Measurements from ENCODE around the gene ZNF652.

The ZNF652 gene

GRCh38 chr17:49249890-49250522, 112.0 kb downstream of the ZNF652 start:
- no peak overlapping the region for H2AFZ ChIP-seq (ENCODE audit: low read length)
- no peak overlapping the region for H3K27ac ChIP-seq (ENCODE audit: low read length)
- H3K9ac ChIP-seq (ENCODE audit: low read length), result no peak overlapping the region
- H3K27me3 ChIP-seq (replicated peaks; ENCODE audit: insufficient read depth, low read length), result peaks cover 16% of the 10 kb centered on the region; the same call in 1 of the 2 replicates
- H3F3A ChIP-seq (ENCODE audit: insufficient read depth, low read length), result no peaks in the 10 kb centered on the region
- H3K4me3 ChIP-seq (ENCODE audit: low read length), result no peak overlapping the region
- no peaks in the 10 kb centered on the region for H3K79me2 ChIP-seq (ENCODE audit: low read length)
- H3K36me3 ChIP-seq (replicated peaks; ENCODE audit: insufficient read depth, low read length), result no peaks in the 10 kb centered on the region
- H3K4me2 ChIP-seq (ENCODE audit: low read depth, low read length), result no peak overlapping the region
- H3K9me3 ChIP-seq (replicated peaks; ENCODE audit: insufficient read depth, low read length), result no peaks in the 10 kb centered on the region
- TF ChIP-seq EZH2phosphoT487 (IDR thresholded peaks at IDR 0.05; ENCODE audit: low read length) (no peak), EZH2 (optimal IDR thresholded peaks at IDR 0.05; ENCODE audit: low read depth, low read length) (no peak), CTCF (IDR thresholded peaks at IDR 0.05; ENCODE audit: low read length) (no peak)
- no peaks in the 10 kb centered on the region for H3K4me1 ChIP-seq (ENCODE audit: low read length)
- no peaks in the 10 kb centered on the region for H4K20me1 ChIP-seq (ENCODE audit: insufficient read depth, low read length)
- DNase-seq, result no peak
- H3K9me2 ChIP-seq (replicated peaks; ENCODE audit: insufficient read depth, low read length), result no peaks in the 10 kb centered on the region

GRCh38 chr17:49249292-49249794, 112.7 kb downstream of the ZNF652 start:
- no peak for TF ChIP-seq CTCF (IDR thresholded peaks at IDR 0.05; ENCODE audit: low read length)
- no peak for TF ChIP-seq EZH2phosphoT487 (IDR thresholded peaks at IDR 0.05; ENCODE audit: low read length)
- no peak for TF ChIP-seq EZH2 (optimal IDR thresholded peaks at IDR 0.05; ENCODE audit: low read depth, low read length)
- Histone ChIP-seq H4K20me1 (ENCODE audit: insufficient read depth, low read length) (no peaks in the 10 kb centered on the region), H3K9me2 (replicated peaks; ENCODE audit: insufficient read depth, low read length) (no peaks in the 10 kb centered on the region), H3K4me2 (ENCODE audit: low read depth, low read length) (no peak overlapping the region), H3K4me1 (ENCODE audit: low read length) (no peaks in the 10 kb centered on the region), H2AFZ (ENCODE audit: low read length) (no peak overlapping the region), H3F3A (ENCODE audit: insufficient read depth, low read length) (no peaks in the 10 kb centered on the region), H3K9ac (ENCODE audit: low read length) (no peak overlapping the region), H3K27me3 (replicated peaks; ENCODE audit: insufficient read depth, low read length) (peaks cover 16% of the 10 kb centered on the region; the same call in 1 of the 2 replicates), H3K79me2 (ENCODE audit: low read length) (no peaks in the 10 kb centered on the region), H3K9me3 (replicated peaks; ENCODE audit: insufficient read depth, low read length) (no peaks in the 10 kb centered on the region), H3K36me3 (replicated peaks; ENCODE audit: insufficient read depth, low read length) (no peaks in the 10 kb centered on the region), H3K4me3 (ENCODE audit: low read length) (no peak overlapping the region), H3K27ac (ENCODE audit: low read length) (no peak overlapping the region)
- no peak for DNase-seq

DNA sequence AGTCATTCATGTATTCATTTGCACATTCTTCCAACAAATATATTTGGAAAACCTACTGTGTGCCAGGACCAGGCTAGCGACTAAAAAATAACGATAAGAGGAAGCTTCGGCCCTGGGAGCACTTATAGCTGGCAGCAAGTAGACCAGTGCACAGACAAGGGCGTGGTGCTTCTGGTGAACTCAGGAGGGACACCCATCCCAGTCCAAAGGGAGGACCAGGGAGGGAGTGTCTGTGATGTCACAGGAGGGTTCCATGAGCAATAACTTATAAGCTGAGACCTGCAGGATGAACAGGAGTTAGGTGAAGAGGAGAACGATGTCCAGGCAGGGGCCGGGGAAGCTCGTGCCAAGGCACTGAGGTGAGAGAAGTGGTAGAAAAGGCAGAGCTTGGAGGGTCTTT, 114.1 kb downstream of the ZNF652 start:
- TF ChIP-seq EZH2 (optimal IDR thresholded peaks at IDR 0.05; ENCODE audit: low read depth, low read length) (no peak), EZH2phosphoT487 (IDR thresholded peaks at IDR 0.05; ENCODE audit: low read length) (no peak), CTCF (IDR thresholded peaks at IDR 0.05; ENCODE audit: low read length) (no peak)
- no peaks in the 10 kb centered on the region for H3K4me1 ChIP-seq (ENCODE audit: low read length)

More for the DNA sequence above, 114.1 kb downstream of the ZNF652 start:
- Histone ChIP-seq H2AFZ (ENCODE audit: low read length) (no peak overlapping the region), H4K20me1 (ENCODE audit: insufficient read depth, low read length) (no peaks in the 10 kb centered on the region), H3K36me3 (replicated peaks; ENCODE audit: insufficient read depth, low read length) (no peaks in the 10 kb centered on the region), H3K9ac (ENCODE audit: low read length) (no peak overlapping the region), H3K79me2 (ENCODE audit: low read length) (no peaks in the 10 kb centered on the region), H3K9me2 (replicated peaks; ENCODE audit: insufficient read depth, low read length) (no peaks in the 10 kb centered on the region), H3F3A (ENCODE audit: insufficient read depth, low read length) (no peaks in the 10 kb centered on the region), H3K27me3 (replicated peaks; ENCODE audit: insufficient read depth, low read length) (peaks cover 16% of the 10 kb centered on the region; the same call in 1 of the 2 replicates), H3K27ac (ENCODE audit: low read length) (no peak overlapping the region), H3K4me3 (ENCODE audit: low read length) (no peak overlapping the region), H3K9me3 (replicated peaks; ENCODE audit: insufficient read depth, low read length) (no peaks in the 10 kb centered on the region), H3K4me2 (ENCODE audit: low read depth, low read length) (no peak overlapping the region)
- no peak for DNase-seq
